Nephron progenitor cell (in vitro differentiated cells): ENCODE data around the gene SERPINA9.
"Not testable (repeated sequence)": the region's sequence is repeated elsewhere in the genome, so short reads cannot be mapped to it uniquely, and the experiment has no call there.

Experiments used
- DNase-seq: peaks from one replicate; pipeline ENCODE4 v3.0.0; 2021
- H3K27ac Mint-ChIP-seq: 2 replicates; pipeline ENCODE4 v1.8.0; 2021; ENCODE audit warnings: mild to moderate bottlenecking, moderate library complexity, mixed read lengths
- H3K27me3 Mint-ChIP-seq: 2 replicates; pipeline ENCODE4 v1.8.0; 2021; ENCODE audit warnings: mild to moderate bottlenecking, low read depth, mixed read lengths; ENCODE audit not compliant: poor library complexity
- H3K36me3 Mint-ChIP-seq: 2 replicates; pipeline ENCODE4 v1.8.0; 2021; ENCODE audit warnings: low read depth, mixed read lengths
- H3K4me1 Mint-ChIP-seq: 2 replicates; pipeline ENCODE4 v1.8.0; 2021; ENCODE audit warnings: mixed read lengths
- H3K4me3 Mint-ChIP-seq: 2 replicates; pipeline ENCODE4 v1.8.0; 2021; ENCODE audit warnings: mild to moderate bottlenecking, moderate library complexity, mixed read lengths
- H3K9me3 Mint-ChIP-seq: 2 replicates; pipeline ENCODE4 v1.8.0; 2021; ENCODE audit warnings: mild to moderate bottlenecking, moderate library complexity, mixed read lengths
- TF ChIP-seq, protein P1 (sequence below): fragments of 200-600 bp; sonication (generic); IDR thresholded peaks from 2 replicates; pipeline ENCODE4 v1.5.0; 2021; ENCODE audit warnings: antibody characterized with exemption

SERPINA9 gene

DNA sequence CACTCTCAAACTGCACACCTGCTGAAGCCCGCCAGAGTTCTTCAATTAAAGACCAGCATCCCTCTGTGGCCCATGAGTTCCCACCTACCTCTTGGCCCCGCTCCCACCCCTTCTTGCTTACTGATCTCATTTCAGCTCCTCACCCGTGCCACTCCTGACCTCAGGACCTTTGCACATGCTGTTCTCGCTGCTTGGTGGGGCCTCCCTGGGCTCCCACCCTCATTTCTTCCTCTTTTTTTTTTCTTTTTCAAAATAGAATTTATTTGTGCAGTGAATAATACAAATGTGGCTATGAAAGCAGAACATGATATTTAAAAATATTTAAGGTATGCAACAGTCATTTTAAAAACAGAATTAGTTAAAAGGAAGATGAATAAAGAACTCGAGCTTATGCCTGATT, 8.5 kb upstream of the SERPINA9 start:
- Mint-ChIP-seq H3K9me3 (peaks cover 15% of the 10 kb centered on the region), H3K4me1 (peaks cover 67% of the 10 kb centered on the region), H3K27me3 (peaks cover 24% of the 10 kb centered on the region), H3K4me3 (no peak overlapping the region), H3K27ac (no peak overlapping the region), H3K36me3 (no peaks in the 10 kb centered on the region)
- DNase-seq: no peak
- TF ChIP-seq, protein P1, sequence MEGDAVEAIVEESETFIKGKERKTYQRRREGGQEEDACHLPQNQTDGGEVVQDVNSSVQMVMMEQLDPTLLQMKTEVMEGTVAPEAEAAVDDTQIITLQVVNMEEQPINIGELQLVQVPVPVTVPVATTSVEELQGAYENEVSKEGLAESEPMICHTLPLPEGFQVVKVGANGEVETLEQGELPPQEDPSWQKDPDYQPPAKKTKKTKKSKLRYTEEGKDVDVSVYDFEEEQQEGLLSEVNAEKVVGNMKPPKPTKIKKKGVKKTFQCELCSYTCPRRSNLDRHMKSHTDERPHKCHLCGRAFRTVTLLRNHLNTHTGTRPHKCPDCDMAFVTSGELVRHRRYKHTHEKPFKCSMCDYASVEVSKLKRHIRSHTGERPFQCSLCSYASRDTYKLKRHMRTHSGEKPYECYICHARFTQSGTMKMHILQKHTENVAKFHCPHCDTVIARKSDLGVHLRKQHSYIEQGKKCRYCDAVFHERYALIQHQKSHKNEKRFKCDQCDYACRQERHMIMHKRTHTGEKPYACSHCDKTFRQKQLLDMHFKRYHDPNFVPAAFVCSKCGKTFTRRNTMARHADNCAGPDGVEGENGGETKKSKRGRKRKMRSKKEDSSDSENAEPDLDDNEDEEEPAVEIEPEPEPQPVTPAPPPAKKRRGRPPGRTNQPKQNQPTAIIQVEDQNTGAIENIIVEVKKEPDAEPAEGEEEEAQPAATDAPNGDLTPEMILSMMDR: no peak

DNA sequence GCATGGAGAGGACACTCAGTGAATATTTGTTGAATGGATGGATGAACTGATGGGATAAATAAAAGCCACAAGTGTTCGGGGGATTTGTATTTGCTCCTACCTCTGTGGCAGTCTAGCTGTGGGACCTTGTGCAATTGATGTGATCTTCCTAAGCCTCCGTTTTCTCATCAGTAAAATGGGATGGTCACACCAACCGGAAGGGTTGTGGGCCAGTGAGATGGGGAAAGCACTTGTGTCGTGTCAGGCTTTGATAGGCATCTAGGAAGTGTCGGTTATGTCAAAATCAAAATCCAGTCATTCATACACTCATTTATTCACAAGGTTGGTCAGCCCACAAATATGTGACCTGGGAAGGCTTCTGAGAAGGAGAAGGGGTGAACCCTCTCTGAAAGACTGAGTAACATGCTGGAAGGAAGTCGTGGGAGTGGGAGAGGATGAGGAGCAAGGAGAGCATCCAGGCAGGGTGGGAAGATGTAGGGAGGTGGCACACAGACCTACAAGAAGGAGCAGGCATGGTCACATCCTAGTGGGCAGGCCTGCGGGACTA, 7.8 kb upstream of the SERPINA9 start:
- H3K4me1 Mint-ChIP-seq: peaks cover 62% of the 10 kb centered on the region
- no peak for DNase-seq
- peaks cover 2% of the 10 kb centered on the region for H3K36me3 Mint-ChIP-seq
- TF ChIP-seq, protein P1: no peak
- H3K4me3 Mint-ChIP-seq: no peak overlapping the region
- H3K27ac Mint-ChIP-seq: no peak overlapping the region
- H3K27me3 Mint-ChIP-seq: peaks cover 25% of the 10 kb centered on the region
- H3K9me3 Mint-ChIP-seq: peaks cover 22% of the 10 kb centered on the region

DNA sequence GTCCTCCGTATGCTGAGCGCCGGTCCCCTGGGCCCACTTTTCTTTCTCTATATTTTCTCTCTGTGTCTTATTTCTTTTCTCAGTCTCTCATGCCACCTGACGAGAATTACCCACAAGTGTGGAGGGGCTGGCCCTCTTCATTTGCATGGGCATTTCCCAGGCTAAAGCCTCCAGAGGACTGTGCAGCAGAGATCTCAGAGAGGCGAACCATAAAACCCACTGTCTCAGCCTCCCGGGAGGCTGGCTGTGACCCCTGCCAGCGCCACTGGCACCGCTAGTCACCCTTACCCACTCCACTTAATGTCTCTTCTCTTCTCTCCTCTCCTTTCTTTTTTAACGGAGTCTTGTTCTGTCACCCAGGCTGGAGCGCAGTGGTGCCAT, 7.1 kb upstream of the SERPINA9 start:
- DNase-seq: no peak
- Mint-ChIP-seq H3K27me3 (peaks cover 26% of the 10 kb centered on the region), H3K4me3 (peak overlapping the region; percentile 19), H3K4me1 (peaks cover 61% of the 10 kb centered on the region), H3K27ac (no peak overlapping the region), H3K36me3 (peaks cover 7% of the 10 kb centered on the region), H3K9me3 (peaks cover 29% of the 10 kb centered on the region)
- TF ChIP-seq, protein P1: no peak

DNA sequence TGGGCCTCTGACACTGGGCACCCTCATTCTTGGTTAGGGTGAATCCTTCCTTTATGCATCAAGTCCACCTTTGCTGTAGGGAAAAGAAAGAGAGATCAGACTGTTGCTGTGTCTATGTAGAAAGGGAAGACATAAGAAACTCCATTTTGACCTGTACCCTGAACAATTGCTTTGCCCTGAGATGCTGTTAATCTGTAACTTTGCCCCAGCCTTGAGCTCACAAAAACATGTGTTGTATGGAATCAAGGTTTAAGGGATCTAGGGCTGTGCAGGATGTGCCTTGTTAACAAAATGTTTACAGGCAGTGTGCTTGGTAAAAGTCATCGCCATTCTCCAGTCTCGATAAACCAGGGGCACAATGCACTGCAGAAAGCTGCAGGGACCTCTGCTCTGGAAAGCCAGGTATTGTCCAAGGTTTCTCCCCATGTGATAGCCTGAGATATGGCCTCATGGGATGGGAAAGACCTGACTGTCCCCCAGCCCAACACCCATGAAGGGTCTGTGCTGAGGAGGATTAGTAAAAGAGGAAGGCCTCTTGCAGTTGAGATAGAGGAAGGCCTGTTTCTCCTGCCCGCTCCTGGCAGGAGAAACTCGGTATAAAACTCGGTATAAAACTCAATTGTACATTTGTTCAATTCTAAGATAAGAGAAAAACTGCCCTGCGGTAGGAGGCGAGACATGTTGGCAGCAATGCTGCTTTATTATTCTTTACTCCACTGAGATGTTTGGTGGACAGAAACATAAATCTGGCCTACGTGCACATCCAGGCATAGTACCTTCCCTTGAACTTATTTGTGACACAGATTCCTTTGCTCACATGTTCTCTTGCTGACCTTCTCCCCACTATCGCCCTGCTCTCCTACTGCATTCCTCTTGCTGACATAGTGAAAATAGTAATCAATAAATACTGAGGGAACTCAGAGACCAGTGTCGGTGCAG, 6.4 kb upstream of the SERPINA9 start:
- not testable (repeated sequence) for H3K4me3 Mint-ChIP-seq, DNase-seq, H3K36me3 Mint-ChIP-seq, H3K27ac Mint-ChIP-seq
- H3K4me1 Mint-ChIP-seq: peaks cover 61% of the 10 kb centered on the region
- H3K27me3 Mint-ChIP-seq: peaks cover 26% of the 10 kb centered on the region
- peaks cover 36% of the 10 kb centered on the region for H3K9me3 Mint-ChIP-seq

DNA sequence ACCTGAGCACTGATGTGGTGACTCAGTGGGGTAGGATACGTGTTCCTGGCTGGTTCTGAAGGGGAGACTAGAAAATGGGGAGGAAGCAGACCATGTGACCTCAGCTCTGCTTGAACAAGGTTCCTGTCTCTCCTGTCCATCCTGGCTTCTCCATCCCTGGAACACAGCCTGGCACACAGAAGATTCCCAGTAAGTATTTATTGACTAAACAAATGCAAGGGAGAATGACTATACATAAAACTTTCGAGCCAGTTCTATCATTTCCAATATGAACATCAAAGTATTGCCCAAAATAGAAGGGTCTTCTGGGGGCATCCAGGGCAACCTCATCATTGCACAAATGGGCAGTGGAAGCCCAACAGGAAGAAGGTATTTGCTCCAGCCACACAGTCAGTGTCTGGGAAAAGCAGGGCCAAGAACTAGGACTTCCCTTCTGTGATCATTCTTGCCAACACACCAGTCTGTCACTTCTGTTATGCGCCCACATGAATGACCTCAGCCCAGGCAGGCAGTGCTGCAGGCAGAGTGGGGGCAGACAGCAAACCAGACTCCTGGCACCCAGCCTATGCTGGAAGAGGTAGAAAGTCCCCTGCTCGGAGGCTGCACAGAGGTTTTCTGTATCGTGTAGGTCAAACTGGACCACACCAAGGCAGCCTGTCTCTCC, 5.6 kb upstream of the SERPINA9 start:
- H3K4me1 Mint-ChIP-seq: peaks cover 56% of the 10 kb centered on the region
- TF ChIP-seq, protein P1: no peak
- DNase-seq: no peak

DNA sequence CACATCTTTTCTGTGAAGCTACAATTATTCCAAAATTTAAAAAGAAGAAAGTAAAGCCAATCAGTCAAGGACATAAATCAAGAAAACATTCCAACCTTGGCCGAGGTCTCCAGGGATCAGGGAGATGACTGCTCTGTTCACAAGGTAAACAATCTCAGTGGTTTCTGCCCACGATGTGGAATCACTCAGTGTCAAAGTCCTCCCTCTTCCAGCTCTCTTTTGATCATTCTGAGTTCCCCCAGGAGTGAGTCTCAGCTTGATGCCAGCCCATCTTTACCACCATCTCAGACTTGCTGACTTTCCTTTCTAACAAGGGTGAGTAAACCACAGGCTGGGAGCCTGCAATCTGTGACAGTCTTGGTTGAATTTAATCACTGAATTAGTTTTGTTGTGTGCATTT, 4.8 kb upstream of the SERPINA9 start:
- no peak for DNase-seq
- peaks cover 7% of the 10 kb centered on the region for H3K36me3 Mint-ChIP-seq
- peak overlapping the region; percentile 63 for H3K4me3 Mint-ChIP-seq
- TF ChIP-seq, protein P1: no peak
- peak overlapping the region; percentile 95 for H3K27ac Mint-ChIP-seq
- H3K9me3 Mint-ChIP-seq: peaks cover 38% of the 10 kb centered on the region
- H3K4me1 Mint-ChIP-seq: peaks cover 48% of the 10 kb centered on the region
- H3K27me3 Mint-ChIP-seq: peaks cover 16% of the 10 kb centered on the region

More for the DNA sequence above, 5.6 kb upstream of the SERPINA9 start:
- peak overlapping the region; percentile 63 for H3K4me3 Mint-ChIP-seq
- H3K9me3 Mint-ChIP-seq: peaks cover 38% of the 10 kb centered on the region
- no peak overlapping the region for H3K27ac Mint-ChIP-seq
- H3K36me3 Mint-ChIP-seq: peaks cover 7% of the 10 kb centered on the region
- peaks cover 21% of the 10 kb centered on the region for H3K27me3 Mint-ChIP-seq
